ENCODE results near the gene RDM1.
"Not testable (repeated sequence)": the region's sequence is repeated elsewhere in the genome, so short reads cannot be mapped to it uniquely, and the experiment has no call there.

Gene RDM1

DNA sequence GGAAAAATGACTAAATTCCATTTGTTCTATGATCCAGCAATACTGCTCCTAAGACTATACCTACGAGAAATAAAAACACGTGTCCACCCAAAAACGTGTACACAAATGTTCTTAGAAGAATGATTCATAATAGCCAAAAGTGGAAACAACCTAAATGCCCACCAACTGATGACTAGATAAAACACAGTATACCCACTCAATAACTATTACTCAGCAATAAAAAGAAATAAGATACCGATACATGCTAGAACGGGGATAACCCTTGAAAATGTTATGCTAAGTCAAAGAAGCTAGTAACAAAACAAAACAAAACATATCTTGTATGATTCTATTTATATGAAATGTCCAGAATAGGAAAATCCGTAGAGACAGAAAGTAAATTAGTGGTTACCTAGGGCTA, 33.1 kb upstream of the RDM1 start:
- Histone ChIP-seq H3K36me3 (ENCODE audit: control insufficient read depth, insufficient read depth, low read length, severe bottlenecking) (no peaks in the 10 kb centered on the region), H3K4me3 (ENCODE audit: low read length) (no peak overlapping the region), H3K9ac (ENCODE audit: low read length) (no peak overlapping the region), H3K27me3 (replicated peaks; ENCODE audit: control insufficient read depth, insufficient read depth, low read length) (peaks cover 42% of the 10 kb centered on the region), H3K9me3 (ENCODE audit: control insufficient read depth, low read length) (no peaks in the 10 kb centered on the region), H3K4me1 (ENCODE audit: control insufficient read depth, insufficient read depth, low read length) (no peaks in the 10 kb centered on the region)
- no peak for DNase-seq (ENCODE audit: low read depth)

DNA sequence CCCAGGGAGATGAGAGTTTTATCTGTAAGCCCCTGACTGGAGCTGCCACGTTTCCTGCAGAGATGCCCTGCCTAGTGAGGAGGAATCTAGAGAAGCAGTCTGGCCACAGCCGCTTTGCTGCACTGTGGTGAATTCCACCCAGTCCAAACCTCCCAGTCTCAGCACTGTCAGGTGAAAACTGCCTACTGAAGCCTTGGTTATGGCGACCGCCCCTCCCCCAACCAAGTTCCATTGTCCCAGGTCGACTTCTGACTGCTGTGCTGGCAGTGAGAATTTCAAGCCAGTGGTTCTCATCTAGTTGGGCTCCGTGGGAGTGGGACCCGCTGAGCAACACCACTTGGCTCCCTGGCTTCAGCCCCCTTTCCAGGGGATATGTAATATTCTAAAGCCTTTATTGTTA, 23.1 kb upstream of the RDM1 start:
- Histone ChIP-seq H3K36me3 (ENCODE audit: control insufficient read depth, insufficient read depth, low read length, severe bottlenecking) (no peaks in the 10 kb centered on the region), H3K4me3 (ENCODE audit: low read length) (no peak overlapping the region), H3K9me3 (ENCODE audit: control insufficient read depth, low read length) (no peaks in the 10 kb centered on the region), H3K27me3 (replicated peaks; ENCODE audit: control insufficient read depth, insufficient read depth, low read length) (peaks cover 29% of the 10 kb centered on the region), H3K9ac (ENCODE audit: low read length) (no peak overlapping the region), H3K4me1 (ENCODE audit: control insufficient read depth, insufficient read depth, low read length) (no peaks in the 10 kb centered on the region)
- DNase-seq (ENCODE audit: low read depth), result no peak

DNA sequence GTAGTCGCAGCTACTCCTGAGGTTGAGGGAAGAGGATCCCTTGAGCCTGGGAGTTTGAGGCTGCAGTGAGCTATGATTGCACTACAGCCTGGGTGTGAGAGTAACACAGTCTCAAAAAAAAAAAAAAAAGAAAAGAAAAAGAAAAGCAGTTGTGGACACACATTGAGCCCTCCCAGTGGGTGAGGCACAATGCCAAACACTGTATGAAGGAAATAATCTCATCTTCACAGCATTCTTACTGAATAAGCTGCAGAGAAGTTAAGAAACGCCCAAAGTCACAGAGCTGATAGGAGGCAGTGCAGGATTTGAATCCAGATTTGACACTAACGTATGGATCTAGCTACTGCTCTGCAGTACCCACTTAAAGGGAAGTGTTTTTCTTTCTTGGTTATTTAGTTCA, 18.8 kb upstream of the RDM1 start:
- H3K9me3 ChIP-seq (ENCODE audit: control insufficient read depth, low read length), result no peaks in the 10 kb centered on the region
- no peak overlapping the region for H3K9ac ChIP-seq (ENCODE audit: low read length)
- DNase-seq (ENCODE audit: low read depth), result no peak
- peaks cover 15% of the 10 kb centered on the region for H3K27me3 ChIP-seq (replicated peaks; ENCODE audit: control insufficient read depth, insufficient read depth, low read length)
- no peaks in the 10 kb centered on the region for H3K4me1 ChIP-seq (ENCODE audit: control insufficient read depth, insufficient read depth, low read length)
- H3K36me3 ChIP-seq (ENCODE audit: control insufficient read depth, insufficient read depth, low read length, severe bottlenecking), result no peaks in the 10 kb centered on the region
- H3K4me3 ChIP-seq (ENCODE audit: low read length), result no peak overlapping the region

DNA sequence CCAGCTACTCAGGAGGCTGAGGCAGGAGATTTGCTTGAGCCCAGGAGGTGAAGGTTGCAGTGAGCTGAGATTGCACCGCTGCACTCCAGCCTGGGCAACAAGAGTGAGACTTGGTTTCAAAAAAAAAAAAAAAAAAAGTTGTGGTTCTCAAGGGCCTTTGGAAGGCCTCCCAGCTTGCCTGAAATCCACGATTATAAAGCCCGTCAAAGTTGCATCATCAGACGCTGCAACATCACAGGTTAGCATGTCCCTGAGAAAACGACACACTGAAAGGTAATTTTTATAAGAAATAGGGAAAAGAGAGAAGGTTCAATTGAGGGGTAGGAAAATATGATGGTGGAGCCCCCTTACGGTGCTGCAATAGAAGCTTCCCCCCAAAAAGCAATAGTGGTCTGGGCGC, 17.5 kb upstream of the RDM1 start:
- DNase-seq (ENCODE audit: low read depth), result no peak
- Histone ChIP-seq H3K4me1 (ENCODE audit: control insufficient read depth, insufficient read depth, low read length) (no peaks in the 10 kb centered on the region), H3K9ac (ENCODE audit: low read length) (no peak overlapping the region), H3K36me3 (ENCODE audit: control insufficient read depth, insufficient read depth, low read length, severe bottlenecking) (no peaks in the 10 kb centered on the region), H3K4me3 (ENCODE audit: low read length) (no peak overlapping the region), H3K27me3 (replicated peaks; ENCODE audit: control insufficient read depth, insufficient read depth, low read length) (peaks cover 22% of the 10 kb centered on the region), H3K9me3 (ENCODE audit: control insufficient read depth, low read length) (no peaks in the 10 kb centered on the region)

DNA sequence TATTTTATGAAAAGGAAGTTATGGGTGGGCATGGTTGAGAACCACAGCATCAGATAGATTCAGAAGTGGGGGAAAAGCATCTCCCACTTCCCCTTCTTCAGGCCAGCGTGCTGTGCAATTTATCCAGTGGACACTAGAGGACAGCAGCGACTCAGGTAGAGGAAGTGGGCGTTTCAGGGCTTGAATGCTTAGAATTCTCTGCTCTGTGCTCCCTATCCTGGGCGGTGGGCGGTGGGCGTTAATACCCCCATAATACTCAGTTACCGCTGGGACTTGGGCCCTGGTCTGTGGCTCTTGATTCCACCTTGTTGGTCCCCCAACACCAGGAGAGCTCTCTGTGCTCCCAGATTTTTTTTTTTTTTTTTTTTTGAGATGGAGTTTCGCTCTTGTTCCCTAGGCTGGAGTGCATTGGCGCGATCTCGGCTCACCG, 16.6 kb upstream of the RDM1 start:
- no peak overlapping the region for H3K9ac ChIP-seq (ENCODE audit: low read length)
- H3K36me3 ChIP-seq (ENCODE audit: control insufficient read depth, insufficient read depth, low read length, severe bottlenecking), result no peaks in the 10 kb centered on the region
- no peaks in the 10 kb centered on the region for H3K4me1 ChIP-seq (ENCODE audit: control insufficient read depth, insufficient read depth, low read length)
- H3K9me3 ChIP-seq (ENCODE audit: control insufficient read depth, low read length), result no peaks in the 10 kb centered on the region
- peak; percentile 65 for DNase-seq (ENCODE audit: low read depth)
- peaks cover 30% of the 10 kb centered on the region for H3K27me3 ChIP-seq (replicated peaks; ENCODE audit: control insufficient read depth, insufficient read depth, low read length)
- H3K4me3 ChIP-seq (ENCODE audit: low read length), result no peak overlapping the region

DNA sequence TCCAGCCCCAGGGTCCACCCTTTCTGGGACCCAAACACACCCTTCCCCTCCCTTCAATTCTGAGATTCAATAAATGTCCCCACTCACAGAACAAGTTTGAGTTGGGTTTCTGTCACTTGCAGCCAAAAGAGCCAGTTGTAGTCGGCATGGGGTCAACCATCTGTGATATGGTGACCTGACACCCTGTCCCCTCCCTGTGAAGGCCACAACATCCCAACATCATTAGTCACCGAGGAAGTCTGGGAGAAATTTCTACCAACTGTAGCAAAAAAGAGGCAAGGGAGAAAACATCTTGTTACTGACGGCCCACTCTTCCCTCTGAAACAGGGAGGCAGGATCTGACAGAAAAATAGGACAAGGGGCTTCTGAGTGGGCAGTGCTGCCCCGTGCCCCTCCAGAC, 13.6 kb upstream of the RDM1 start:
- no peaks in the 10 kb centered on the region for H3K4me1 ChIP-seq (ENCODE audit: control insufficient read depth, insufficient read depth, low read length)
- H3K36me3 ChIP-seq (ENCODE audit: control insufficient read depth, insufficient read depth, low read length, severe bottlenecking), result no peaks in the 10 kb centered on the region
- H3K9ac ChIP-seq (ENCODE audit: low read length), result no peak overlapping the region
- peaks cover 18% of the 10 kb centered on the region for H3K27me3 ChIP-seq (replicated peaks; ENCODE audit: control insufficient read depth, insufficient read depth, low read length)
- no peaks in the 10 kb centered on the region for H3K9me3 ChIP-seq (ENCODE audit: control insufficient read depth, low read length)
- H3K4me3 ChIP-seq (ENCODE audit: low read length), result no peak overlapping the region
- no peak for DNase-seq (ENCODE audit: low read depth)

DNA sequence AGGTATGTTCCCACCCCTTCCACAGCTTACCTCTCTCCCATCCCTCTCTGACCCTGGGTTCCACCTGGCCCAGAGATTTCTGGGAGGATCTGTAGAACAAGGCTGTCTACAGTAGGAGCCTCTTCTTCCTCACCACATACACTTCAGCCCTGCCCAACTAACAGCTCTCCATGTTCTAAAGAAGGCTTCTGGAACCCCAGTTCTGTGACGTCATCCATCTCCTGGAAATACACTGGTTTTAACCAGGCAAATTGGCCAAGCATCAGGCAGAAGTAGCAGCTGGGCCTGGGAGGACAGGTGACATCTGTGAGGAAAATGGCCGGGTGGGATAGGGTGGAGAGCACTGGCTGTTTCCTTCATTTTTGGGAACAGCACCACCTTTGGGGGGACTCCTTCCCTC, 13.0 kb upstream of the RDM1 start, which contains the start of gene LYZL6:
LYZL6 (minus strand) TSS at position 177 of the 400 bp plus-strand sequence. CDS start 4,357 bp downstream, outside the sequence.
- Histone ChIP-seq H3K4me1 (ENCODE audit: control insufficient read depth, insufficient read depth, low read length) (no peaks in the 10 kb centered on the region), H3K9me3 (ENCODE audit: control insufficient read depth, low read length) (no peaks in the 10 kb centered on the region), H3K27me3 (replicated peaks; ENCODE audit: control insufficient read depth, insufficient read depth, low read length) (peaks cover 18% of the 10 kb centered on the region), H3K4me3 (ENCODE audit: low read length) (no peak within 1 kb of the TSS), H3K36me3 (ENCODE audit: control insufficient read depth, insufficient read depth, low read length, severe bottlenecking) (no peaks in the 10 kb centered on the region), H3K9ac (ENCODE audit: low read length) (no peak within 1 kb of the TSS)
- no peak for DNase-seq (ENCODE audit: low read depth)

DNA sequence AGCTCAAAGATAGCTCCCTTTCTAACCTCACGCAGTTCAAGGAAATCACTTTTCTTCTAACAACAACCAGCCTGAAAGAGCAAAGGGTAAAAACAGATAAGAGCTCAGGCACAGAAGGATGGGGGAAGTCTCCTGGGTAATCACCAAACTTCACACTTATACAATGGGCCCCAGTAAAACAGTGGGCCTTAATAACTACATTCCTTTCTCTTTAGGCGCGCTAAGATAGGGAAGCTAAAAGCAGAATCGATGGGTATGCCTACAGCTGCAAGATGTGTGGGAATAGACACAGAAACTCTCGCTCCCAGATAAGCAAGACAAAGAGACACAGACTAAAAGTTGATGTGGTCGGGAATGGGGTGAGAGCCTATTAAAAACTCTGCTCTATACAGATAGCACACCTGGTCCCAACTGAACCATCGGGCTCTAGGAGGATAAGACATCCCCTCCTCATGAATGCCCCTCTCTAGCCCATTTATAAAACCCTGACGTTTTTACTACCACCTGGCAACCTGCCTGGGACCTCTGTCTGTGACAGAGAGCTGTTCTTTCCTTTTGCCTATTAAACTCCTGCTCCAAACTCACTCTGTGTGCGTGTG, 12.1 kb upstream of the RDM1 start:
- Histone ChIP-seq H3K4me1 (ENCODE audit: control insufficient read depth, insufficient read depth, low read length) (no peaks in the 10 kb centered on the region), H3K9ac (ENCODE audit: low read length) (no peak overlapping the region), H3K4me3 (ENCODE audit: low read length) (no peak overlapping the region), H3K9me3 (ENCODE audit: control insufficient read depth, low read length) (no peaks in the 10 kb centered on the region), H3K27me3 (replicated peaks; ENCODE audit: control insufficient read depth, insufficient read depth, low read length) (peaks cover 18% of the 10 kb centered on the region), H3K36me3 (ENCODE audit: control insufficient read depth, insufficient read depth, low read length, severe bottlenecking) (no peaks in the 10 kb centered on the region)
- no peak for DNase-seq (ENCODE audit: low read depth)

DNA sequence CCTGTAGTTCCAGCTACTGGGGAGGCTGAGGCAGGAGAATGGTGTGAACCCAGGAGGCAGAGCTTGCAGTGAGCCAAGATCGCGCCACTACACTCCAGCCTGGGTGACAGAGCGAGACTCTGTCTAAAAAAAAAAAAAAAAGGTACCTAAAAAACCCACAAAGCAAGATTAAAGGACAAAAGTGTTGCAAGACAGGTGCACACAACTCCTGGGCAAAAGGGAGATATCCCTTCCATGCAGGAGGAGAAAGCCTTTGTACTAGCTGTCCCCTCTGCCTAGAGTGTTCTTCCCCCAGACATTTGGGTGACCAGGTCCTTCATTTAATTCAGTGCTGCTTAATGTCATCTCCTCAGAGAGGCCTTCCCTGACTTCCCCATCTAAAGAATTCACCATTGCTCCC, 7.9 kb upstream of the RDM1 start:
- peaks cover 12% of the 10 kb centered on the region for H3K27me3 ChIP-seq (replicated peaks; ENCODE audit: control insufficient read depth, insufficient read depth, low read length)
- H3K9me3 ChIP-seq (ENCODE audit: control insufficient read depth, low read length); H3K36me3 ChIP-seq (ENCODE audit: control insufficient read depth, insufficient read depth, low read length, severe bottlenecking); DNase-seq (ENCODE audit: low read depth); H3K9ac ChIP-seq (ENCODE audit: low read length); H3K4me1 ChIP-seq (ENCODE audit: control insufficient read depth, insufficient read depth, low read length); H3K4me3 ChIP-seq (ENCODE audit: low read length): not testable (repeated sequence)

DNA sequence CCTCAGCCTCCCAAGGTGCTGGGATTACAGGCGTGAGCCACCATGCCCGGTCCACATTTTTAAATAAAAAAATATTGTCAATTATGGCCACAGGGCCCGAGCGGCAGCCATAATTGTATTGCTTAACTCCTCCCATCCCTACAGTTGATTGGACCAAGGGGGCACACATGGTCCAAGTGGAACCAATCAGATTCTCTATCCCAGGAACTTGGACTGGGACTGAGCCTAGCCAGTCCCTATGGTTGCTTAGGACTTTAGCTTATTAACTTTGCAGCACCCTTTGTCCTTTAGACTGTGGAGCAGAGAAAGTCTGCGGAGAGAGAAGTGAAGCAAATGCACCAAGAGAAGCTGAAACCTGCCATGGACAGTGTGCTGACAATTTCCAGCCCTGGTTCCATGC, 5.5 kb upstream of the RDM1 start:
- H3K9me3 ChIP-seq (ENCODE audit: control insufficient read depth, low read length), result no peaks in the 10 kb centered on the region
- peaks cover 28% of the 10 kb centered on the region for H3K4me1 ChIP-seq (ENCODE audit: control insufficient read depth, insufficient read depth, low read length)
- H3K4me3 ChIP-seq (ENCODE audit: low read length), result no peak overlapping the region
- no peaks in the 10 kb centered on the region for H3K27me3 ChIP-seq (replicated peaks; ENCODE audit: control insufficient read depth, insufficient read depth, low read length)
- DNase-seq (ENCODE audit: low read depth), result no peak
- no peak overlapping the region for H3K9ac ChIP-seq (ENCODE audit: low read length)
- H3K36me3 ChIP-seq (ENCODE audit: control insufficient read depth, insufficient read depth, low read length, severe bottlenecking), result no peaks in the 10 kb centered on the region

DNA sequence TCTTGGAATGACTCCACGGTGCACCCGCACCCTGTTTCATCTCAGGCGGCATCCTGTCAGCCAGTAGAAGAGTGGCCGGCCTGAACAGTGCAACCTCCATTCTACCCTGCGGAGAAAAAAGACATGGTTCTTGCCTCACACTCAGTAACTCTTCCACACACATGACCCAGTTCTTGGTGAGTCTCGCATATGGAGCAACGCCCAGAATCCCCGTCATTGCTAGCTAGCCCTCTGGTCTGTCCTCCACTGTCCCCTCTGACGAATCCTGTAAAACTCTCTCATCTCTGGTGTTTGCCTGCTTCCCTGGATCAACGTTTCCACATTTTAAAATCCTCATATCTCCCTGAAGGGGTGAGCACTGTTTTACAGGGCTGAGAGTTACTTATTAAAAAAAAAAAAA, 4.2 kb upstream of the RDM1 start:
- Histone ChIP-seq H3K9ac (ENCODE audit: low read length) (no peak overlapping the region), H3K27me3 (replicated peaks; ENCODE audit: control insufficient read depth, insufficient read depth, low read length) (no peaks in the 10 kb centered on the region), H3K4me1 (ENCODE audit: control insufficient read depth, insufficient read depth, low read length) (peaks cover 40% of the 10 kb centered on the region), H3K9me3 (ENCODE audit: control insufficient read depth, low read length) (no peaks in the 10 kb centered on the region), H3K4me3 (ENCODE audit: low read length) (no peak overlapping the region), H3K36me3 (ENCODE audit: control insufficient read depth, insufficient read depth, low read length, severe bottlenecking) (no peaks in the 10 kb centered on the region)
- no peak for DNase-seq (ENCODE audit: low read depth)

DNA sequence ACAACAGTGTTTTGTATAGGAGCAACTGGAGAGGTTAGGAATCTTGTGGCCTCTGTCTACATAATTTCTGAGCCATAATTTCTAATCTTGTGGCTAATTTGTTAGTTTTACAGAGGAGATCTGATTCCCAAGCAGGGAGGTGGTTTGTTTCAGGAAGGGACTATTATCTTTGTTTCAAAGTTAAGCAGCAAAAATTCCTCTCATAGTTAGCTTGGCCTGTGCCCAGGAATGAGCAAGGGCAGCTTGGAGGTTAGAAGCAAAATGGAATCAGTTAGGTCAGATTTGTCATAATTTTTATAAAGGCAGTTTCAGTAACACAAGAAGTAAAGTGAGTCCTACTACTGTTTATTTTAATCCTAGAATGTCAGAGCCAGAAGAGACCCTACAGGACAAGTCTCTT, 2.0 kb upstream of the RDM1 start:
- H3K4me3 ChIP-seq (ENCODE audit: low read length), result no peak overlapping the region
- H3K4me1 ChIP-seq (ENCODE audit: control insufficient read depth, insufficient read depth, low read length), result peaks cover 40% of the 10 kb centered on the region
- DNase-seq (ENCODE audit: low read depth), result no peak
- H3K27me3 ChIP-seq (replicated peaks; ENCODE audit: control insufficient read depth, insufficient read depth, low read length), result no peaks in the 10 kb centered on the region
- H3K9me3 ChIP-seq (ENCODE audit: control insufficient read depth, low read length), result no peaks in the 10 kb centered on the region
- no peaks in the 10 kb centered on the region for H3K36me3 ChIP-seq (ENCODE audit: control insufficient read depth, insufficient read depth, low read length, severe bottlenecking)
- H3K9ac ChIP-seq (ENCODE audit: low read length), result peak overlapping the region; percentile 2
